H9 (cell line): ENCODE results near the gene TRIM51. TPM values are rescaled to one million over a fixed set of nuclear protein-coding genes. Genes with fewer than 3 reads are reported as not detected.

Source experiments
- DNase-seq: peaks from one replicate; pipeline ENCODE4 v3.0.0-alpha.2; 2017
- H2AFZ ChIP-seq: one replicate; pipeline ENCODE4 v1.6.1; 2013; ENCODE audit warnings: mild to moderate bottlenecking, low read length, control low read depth, moderate library complexity
- H2AK5ac ChIP-seq: 2 replicates; pipeline ENCODE4 v1.6.1; 2013; ENCODE audit warnings: low read length, control low read depth, mixed read lengths; ENCODE audit not compliant: insufficient read length
- H2BK120ac ChIP-seq: one replicate; pipeline ENCODE4 v1.6.1; 2013; ENCODE audit warnings: low read depth, mild to moderate bottlenecking, low read length, control low read depth, inconsistent platforms; ENCODE audit not compliant: poor library complexity, severe bottlenecking
- H2BK12ac ChIP-seq: 2 replicates; pipeline ENCODE4 v1.6.1; 2013; ENCODE audit warnings: low read length, control low read depth, mixed read lengths, low read depth; ENCODE audit not compliant: insufficient read length
- H2BK15ac ChIP-seq: 2 replicates; pipeline ENCODE4 v1.6.1; 2013; ENCODE audit warnings: low read depth, low read length, control low read depth
- H2BK20ac ChIP-seq: one replicate; pipeline ENCODE4 v1.6.1; 2013; ENCODE audit warnings: low read depth, mild to moderate bottlenecking, low read length, control low read depth, inconsistent platforms; ENCODE audit not compliant: poor library complexity, severe bottlenecking
- H2BK5ac ChIP-seq: 2 replicates; pipeline ENCODE4 v1.6.1; 2013; ENCODE audit warnings: low read length, control low read depth, mixed read lengths; ENCODE audit not compliant: insufficient read length
- H3K14ac ChIP-seq: 2 replicates; pipeline ENCODE4 v1.6.1; 2013; ENCODE audit warnings: low read length, control low read depth; ENCODE audit not compliant: insufficient read depth
- H3K18ac ChIP-seq: 2 replicates; pipeline ENCODE4 v1.6.1; 2013; ENCODE audit warnings: low read depth, mild to moderate bottlenecking, mixed read lengths, low read length, control low read depth; ENCODE audit not compliant: insufficient read length
- H3K23ac ChIP-seq: 2 replicates; pipeline ENCODE4 v1.6.1; 2013; ENCODE audit warnings: low read length, control low read depth, mixed read lengths, low read depth; ENCODE audit not compliant: insufficient read length
- H3K23me2 ChIP-seq: 2 replicates; pipeline ENCODE4 v1.6.1; 2013; ENCODE audit warnings: low read depth, mild to moderate bottlenecking, mixed read lengths, low read length, control low read depth; ENCODE audit not compliant: insufficient read length, poor library complexity, severe bottlenecking
- H3K27ac ChIP-seq: 2 replicates; pipeline ENCODE4 v1.5.1; 2013; ENCODE audit warnings: low read length, control low read depth, mixed read lengths, low read depth; ENCODE audit not compliant: insufficient read length
- H3K27me3 ChIP-seq: 2 replicates; pipeline ENCODE4 v1.6.1; 2013; ENCODE audit warnings: low read length, control low read depth, inconsistent platforms; ENCODE audit not compliant: insufficient read depth
- H3K4ac ChIP-seq: 2 replicates; pipeline ENCODE4 v1.6.1; 2013; ENCODE audit warnings: low read depth, mild to moderate bottlenecking, control low read depth, inconsistent platforms, low read length, moderate library complexity
- H3K4me1 ChIP-seq: 2 replicates; pipeline ENCODE4 v1.6.1; 2013; ENCODE audit warnings: low read length, control low read depth, inconsistent platforms; ENCODE audit not compliant: insufficient read depth
- H3K4me2 ChIP-seq: 2 replicates; pipeline ENCODE4 v1.6.1; 2013; ENCODE audit warnings: low read length, control low read depth, mixed read lengths; ENCODE audit not compliant: insufficient read length, insufficient read depth
- H3K56ac ChIP-seq: 2 replicates; pipeline ENCODE4 v1.6.1; 2013; ENCODE audit warnings: low read depth, mild to moderate bottlenecking, mixed read lengths, low read length, control low read depth; ENCODE audit not compliant: insufficient read length
- H3K79me1 ChIP-seq: 2 replicates; pipeline ENCODE4 v1.6.1; 2013; ENCODE audit warnings: low read depth, mild to moderate bottlenecking, moderate library complexity, low read length, control low read depth, inconsistent platforms; ENCODE audit not compliant: insufficient read depth, poor library complexity, severe bottlenecking
- H3K79me2 ChIP-seq: 2 replicates; pipeline ENCODE4 v1.6.1; 2013; ENCODE audit warnings: low read length, control low read depth, inconsistent platforms; ENCODE audit not compliant: insufficient read depth
- H3K9ac ChIP-seq: 2 replicates; pipeline ENCODE4 v1.6.1; 2013; ENCODE audit warnings: low read length, control low read depth, mixed read lengths; ENCODE audit not compliant: insufficient read length; ENCODE audit errors: extremely low read depth
- H3K9me3 ChIP-seq: one replicate; pipeline ENCODE4 v1.6.1; 2013; ENCODE audit warnings: low read depth, low read length, inconsistent platforms; ENCODE audit not compliant: control insufficient read depth
- H3T11ph ChIP-seq: one replicate; pipeline ENCODE4 v1.6.1; 2013; ENCODE audit warnings: mild to moderate bottlenecking, low read length, control low read depth, inconsistent platforms
- H4K20me1 ChIP-seq: one replicate; pipeline ENCODE4 v1.6.1; 2013; ENCODE audit not compliant: control insufficient read depth, insufficient read length, insufficient read depth
- H4K5ac ChIP-seq: 2 replicates; pipeline ENCODE4 v1.6.1; 2013; ENCODE audit warnings: low read depth, mild to moderate bottlenecking, mixed read lengths, low read length, control low read depth; ENCODE audit not compliant: insufficient read length
- H4K8ac ChIP-seq: replicated peaks from 2 replicates; pipeline ENCODE4 v1.6.1; 2013; ENCODE audit warnings: low read length, control low read depth, mixed read lengths, low read depth; ENCODE audit not compliant: insufficient read length
- H4K91ac ChIP-seq: 2 replicates; pipeline ENCODE4 v1.6.1; 2013; ENCODE audit warnings: low read depth, mild to moderate bottlenecking, moderate library complexity, mixed read lengths, low read length, control low read depth; ENCODE audit not compliant: insufficient read length
- H3K27ac Mint-ChIP-seq, 3 experiments: 2 replicates in 2 of 3; 3 replicates in 1 of 3; pipeline ENCODE4 v1.8.0; 2020 to 2021; ENCODE audit warnings: mixed read lengths in 3 of 3, mild to moderate bottlenecking in 1 of 3, moderate library complexity in 1 of 3
- H3K27me3 Mint-ChIP-seq: 2 replicates; pipeline ENCODE4 v1.8.0; 2021; ENCODE audit warnings: low read depth, mild to moderate bottlenecking, moderate library complexity, mixed read lengths
- H3K36me3 Mint-ChIP-seq, 3 experiments: 2 replicates in 2 of 3; 3 replicates in 1 of 3; pipeline ENCODE4 v1.8.0; 2020 to 2021; ENCODE audit warnings: low read depth in 3 of 3, mixed read lengths in 3 of 3; ENCODE audit not compliant: insufficient read depth in 1 of 3
- H3K4me1 Mint-ChIP-seq, 2 experiments: 2 replicates each; pipeline ENCODE4 v1.8.0; 2020; ENCODE audit warnings: mixed read lengths in 2 of 2
- H3K4me3 Mint-ChIP-seq, 2 experiments: 2 replicates in 1 of 2; 3 replicates in 1 of 2; pipeline ENCODE4 v1.8.0; 2020 to 2021; ENCODE audit warnings: mild to moderate bottlenecking in 2 of 2, mixed read lengths in 2 of 2, moderate library complexity in 1 of 2
- H3K9me3 Mint-ChIP-seq, 2 experiments: 2 replicates in 1 of 2; 3 replicates in 1 of 2; pipeline ENCODE4 v1.8.0; 2020; ENCODE audit warnings: mild to moderate bottlenecking in 2 of 2, mixed read lengths in 2 of 2, moderate library complexity in 1 of 2
- WGBS: extraction: QIAGEN DNeasy Blood & Tissue Kit; methylation state at CpG from one replicate; pipeline ENCODE4 v1.1.7; 2013; ENCODE audit warnings: missing lambda C conversion rate, low lambda C conversion rate, mixed read lengths; ENCODE audit not compliant: insufficient read length; ENCODE audit errors: extremely low coverage; 5-methylcytosine and 5-hydroxymethylcytosine counted together
- total RNA-seq: library from RNA; stranded (reverse); gene quantifications from 2 replicates; pipeline ENCODE4 v1.2.1, GENCODE V29; 2021
- TF ChIP-seq, protein P1 (sequence below): fragments of 200-600 bp; sonication (generic); conservative IDR thresholded peaks from 3 replicates; pipeline ENCODE4 v1.8.0; 2021; ENCODE audit warnings: antibody characterized with exemption, mild to moderate bottlenecking

Gene TRIM51
- total RNA-seq, 1 experiment from 2014 or later: not detected

DNA sequence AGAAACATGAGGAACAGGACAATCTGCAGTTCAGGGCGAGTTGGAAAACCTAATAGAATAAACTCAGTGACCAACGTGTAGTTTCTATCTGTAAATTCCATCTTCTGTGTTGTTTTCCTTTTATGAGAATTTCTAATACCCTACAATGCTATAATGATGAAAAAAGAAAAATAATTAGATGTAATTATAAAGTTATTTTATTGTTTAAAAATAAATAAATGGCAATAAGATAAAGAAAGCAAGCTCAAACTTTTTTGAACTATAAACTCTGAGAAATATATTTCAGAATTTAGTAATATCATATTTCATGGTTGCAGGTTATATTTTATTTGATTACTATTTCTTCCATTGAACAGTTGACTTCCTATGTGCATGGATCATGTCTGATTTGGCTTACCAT lies 53.2 kb downstream of the TRIM51 start, which contains the start of gene OR5I1:
Gene OR5I1 (minus strand): TSS at position 101 of the 400 bp plus-strand sequence. CDS start 0 bp downstream, at position 101.
- peaks cover 25% of the 10 kb centered on the region for H3K9me3 ChIP-seq
- peaks cover 19 to 45% of the 10 kb centered on the region in 2 experiments for H3K9me3 Mint-ChIP-seq
- H3K4me1 ChIP-seq: no peaks in the 10 kb centered on the region
- TF ChIP-seq, protein P1, sequence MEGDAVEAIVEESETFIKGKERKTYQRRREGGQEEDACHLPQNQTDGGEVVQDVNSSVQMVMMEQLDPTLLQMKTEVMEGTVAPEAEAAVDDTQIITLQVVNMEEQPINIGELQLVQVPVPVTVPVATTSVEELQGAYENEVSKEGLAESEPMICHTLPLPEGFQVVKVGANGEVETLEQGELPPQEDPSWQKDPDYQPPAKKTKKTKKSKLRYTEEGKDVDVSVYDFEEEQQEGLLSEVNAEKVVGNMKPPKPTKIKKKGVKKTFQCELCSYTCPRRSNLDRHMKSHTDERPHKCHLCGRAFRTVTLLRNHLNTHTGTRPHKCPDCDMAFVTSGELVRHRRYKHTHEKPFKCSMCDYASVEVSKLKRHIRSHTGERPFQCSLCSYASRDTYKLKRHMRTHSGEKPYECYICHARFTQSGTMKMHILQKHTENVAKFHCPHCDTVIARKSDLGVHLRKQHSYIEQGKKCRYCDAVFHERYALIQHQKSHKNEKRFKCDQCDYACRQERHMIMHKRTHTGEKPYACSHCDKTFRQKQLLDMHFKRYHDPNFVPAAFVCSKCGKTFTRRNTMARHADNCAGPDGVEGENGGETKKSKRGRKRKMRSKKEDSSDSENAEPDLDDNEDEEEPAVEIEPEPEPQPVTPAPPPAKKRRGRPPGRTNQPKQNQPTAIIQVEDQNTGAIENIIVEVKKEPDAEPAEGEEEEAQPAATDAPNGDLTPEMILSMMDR: no peak
- H4K91ac ChIP-seq: no peak within 1 kb of the TSS
- H3K27ac ChIP-seq: no peak within 1 kb of the TSS
- no peaks in the 10 kb centered on the region for H3K27me3 Mint-ChIP-seq
- no peak within 1 kb of the TSS for H3K23ac ChIP-seq
- no peak within 1 kb of the TSS for H3K4me2 ChIP-seq
- H3K36me3 Mint-ChIP-seq: peaks cover 0 to 6% (median 0%) of the 10 kb centered on the region in 3 experiments; a peak in 3 of 7 replicates
- H3K79me1 ChIP-seq: no peaks in the 10 kb centered on the region
- H2AFZ ChIP-seq: no peak within 1 kb of the TSS
- DNase-seq: no peak
- no peaks in the 10 kb centered on the region for H3K79me2 ChIP-seq
- no peak within 1 kb of the TSS for H3K18ac ChIP-seq
- H2AK5ac ChIP-seq: no peak within 1 kb of the TSS
- no peak within 1 kb of the TSS for H4K5ac ChIP-seq
- no peak within 1 kb of the TSS for H2BK15ac ChIP-seq
- H2BK20ac ChIP-seq: no peak within 1 kb of the TSS
- no peaks in the 10 kb centered on the region for H3K23me2 ChIP-seq
- no peaks in the 10 kb centered on the region for H3K27me3 ChIP-seq
- no peaks in the 10 kb centered on the region for H4K20me1 ChIP-seq
- H3T11ph ChIP-seq: no peak within 1 kb of the TSS
- H3K9ac ChIP-seq: no peak within 1 kb of the TSS
- H3K27ac Mint-ChIP-seq: no peak within 1 kb of the TSS
- H2BK5ac ChIP-seq: no peak within 1 kb of the TSS
- H3K56ac ChIP-seq: no peak within 1 kb of the TSS
- no CpG with 5 or more reads among the region's 2 CpGs for WGBS
- H3K4me1 Mint-ChIP-seq: no peaks in the 10 kb centered on the region
- no peak within 1 kb of the TSS for H3K4me3 Mint-ChIP-seq
- H2BK12ac ChIP-seq: no peak within 1 kb of the TSS
- no peak within 1 kb of the TSS for H3K14ac ChIP-seq
- no peak within 1 kb of the TSS for H2BK120ac ChIP-seq
- no peak within 1 kb of the TSS for H4K8ac ChIP-seq
- H3K4ac ChIP-seq: no peak within 1 kb of the TSS

Other genes with a start within 250 kb of the TRIM51 start
- gene OR4P4, start 248.2 kb upstream of the TRIM51 start, total RNA-seq: not detected in 2 replicates
- gene OR4S2, start 235.0 kb upstream of the TRIM51 start, total RNA-seq: not detected in 2 replicates
- not detected in 2 replicates for gene OR4C6, start 221.1 kb upstream of the TRIM51 start, total RNA-seq
- not detected in 2 replicates for gene OR5D13, start 109.9 kb upstream of the TRIM51 start, total RNA-seq
- gene OR5D14, start 87.7 kb upstream of the TRIM51 start, total RNA-seq: not detected in 2 replicates
- gene OR5L1, start 71.9 kb upstream of the TRIM51 start, total RNA-seq: not detected in 2 replicates
- not detected in 2 replicates for gene OR5D18, start 63.7 kb upstream of the TRIM51 start, total RNA-seq
- gene OR5L2, start 56.1 kb upstream of the TRIM51 start, total RNA-seq: not detected in 2 replicates
- gene OR5D16, start 44.5 kb upstream of the TRIM51 start, total RNA-seq: not detected in 2 replicates
- gene OR5W2, start 31.3 kb downstream of the TRIM51 start, total RNA-seq: not detected in 2 replicates
- gene OR5I1, start 53.1 kb downstream of the TRIM51 start, total RNA-seq: not detected in 2 replicates
- gene OR10AG1, start 86.6 kb downstream of the TRIM51 start, total RNA-seq: not detected in 2 replicates
- gene OR5F1, start 111.3 kb downstream of the TRIM51 start, total RNA-seq: not detected in 2 replicates
- gene OR5AS1, start 144.4 kb downstream of the TRIM51 start, total RNA-seq: not detected in 2 replicates
- gene OR8I2, start 210.0 kb downstream of the TRIM51 start, total RNA-seq: not detected in 2 replicates
- not detected in 2 replicates for gene OR8H2, start 220.4 kb downstream of the TRIM51 start, total RNA-seq
- gene OR8H3, start 239.1 kb downstream of the TRIM51 start, total RNA-seq: not detected in 2 replicates